HCT116 (cell line): Measurements from ENCODE around the gene TMEM98. TPM values are rescaled to one million over a fixed set of nuclear protein-coding genes. Genes with fewer than 3 reads are reported as not detected.

Experiments
- ATAC-seq: fragments of 200-7000 bp; cut with Tn5 transposase; 2 replicates; pipeline ENCODE4 v1.9.1; 2020; ENCODE audit warnings: mild to moderate bottlenecking, moderate library complexity
- BruUV-seq: library from RNA; stranded (reverse); fragments of 400-500 nt; replicated peaks from 2 replicates; lab custom pipeline; 2021; lab: Mats Ljungman, UMichigan
- CTCF ChIA-PET: fragments of 300-600 bp; sonication (Branson Sonifier 250); formaldehyde crosslinking; loops from one replicate; lab custom pipeline; 2021; ENCODE audit warnings: antibody characterized with exemption; lab: Charles Lee
- POLR2A ChIA-PET: fragments of 300-600, 350-600 bp; sonication (Branson Sonifier 250); formaldehyde crosslinking; loops from one replicate; lab custom pipeline; 2021; ENCODE audit warnings: antibody characterized with exemption; lab: Charles Lee
- RAD21 ChIA-PET, 2 experiments: fragments of 300-600 bp; sonication (Branson Sonifier 250); formaldehyde crosslinking; loops; one replicate each; lab custom pipeline; 2023; ENCODE audit warnings: low total read pairs in 2 of 2; ENCODE audit not compliant: uncharacterized antibody in 2 of 2, unreplicated experiment in 2 of 2, low non-redundant PET in 1 of 2; lab: Charles Lee
- DNase-seq: peaks from one replicate; pipeline ENCODE4 v3.0.0-alpha.2; 2010; ENCODE audit warnings: low read depth, low spot score
- H2AFZ ChIP-seq: fragments of 200-600 bp; shearing (Covaris generic), sonication (generic); 2 replicates; pipeline ENCODE4 v1.6.1; 2017; ENCODE audit warnings: low read depth, mixed run types, mixed read lengths, antibody characterized with exemption, low read length; ENCODE audit not compliant: poor library complexity, severe bottlenecking
- H3K27ac ChIP-seq: 2 replicates; pipeline ENCODE4 v1.5.1; 2012; ENCODE audit warnings: low read depth, low read length
- H3K27me3 ChIP-seq: fragments of 200-600 bp; sonication (generic); 2 replicates; pipeline ENCODE4 v1.6.1; 2016; ENCODE audit warnings: mixed run types, low read length, mixed read lengths; ENCODE audit not compliant: insufficient read depth
- H3K36me3 ChIP-seq, 2 experiments: fragments of 200-500 bp in 1 of 2; fragments of 200-600 bp in 1 of 2; sonication (Bioruptor generic) in 1 of 2; sonication (generic) in 1 of 2; 2 replicates each; pipeline versions ENCODE4 v1.5.1 to v1.6.1; 2014 to 2016; ENCODE audit warnings: low read length in 2 of 2, inconsistent platforms in 1 of 2, mixed read lengths in 1 of 2, mixed run types in 1 of 2; ENCODE audit not compliant: insufficient read depth in 2 of 2, control insufficient read depth in 1 of 2
- H3K4me1 ChIP-seq, 2 experiments: fragments of 200-600 bp in 1 of 2; sonication (generic) in 1 of 2; 2 replicates each; pipeline versions ENCODE4 v1.5.1 to v1.6.1; 2012 to 2017; ENCODE audit warnings: low read length in 2 of 2, inconsistent platforms in 1 of 2, mild to moderate bottlenecking in 1 of 2, mixed read lengths in 1 of 2, mixed run types in 1 of 2, moderate library complexity in 1 of 2; ENCODE audit not compliant: insufficient read depth in 2 of 2, control insufficient read depth in 1 of 2
- H3K4me2 ChIP-seq: fragments of 200-600 bp; sonication (generic); 2 replicates; pipeline ENCODE4 v1.6.1; 2017; ENCODE audit warnings: mixed run types, low read length, mixed read lengths
- H3K4me3 ChIP-seq, 2 experiments: fragments of 200-600 bp in 1 of 2; sonication (generic) in 1 of 2; replicated peaks in 1 of 2; 2 replicates each; pipeline ENCODE4 v1.5.1; 2011 to 2016; ENCODE audit warnings: low read length in 2 of 2, control low read depth in 1 of 2, low read depth in 1 of 2, mild to moderate bottlenecking in 1 of 2, mixed read lengths in 1 of 2, mixed run types in 1 of 2
- H3K79me2 ChIP-seq: fragments of 200-600 bp; sonication (generic); 2 replicates; pipeline ENCODE4 v1.6.1; 2017; ENCODE audit warnings: mild to moderate bottlenecking, mixed run types, low read length, moderate library complexity, mixed read lengths; ENCODE audit not compliant: insufficient read depth
- H3K9ac ChIP-seq: fragments of 200-600 bp; sonication (generic); 2 replicates; pipeline ENCODE4 v1.6.1; 2016; ENCODE audit warnings: low read length, mixed read lengths
- H3K9me2 ChIP-seq: fragments of 200-600 bp; sonication (generic), shearing (Covaris generic); 2 replicates; pipeline ENCODE4 v1.6.1; 2017; ENCODE audit warnings: mixed run types, mild to moderate bottlenecking, moderate library complexity; ENCODE audit not compliant: insufficient read depth
- H3K9me3 ChIP-seq, 2 experiments: fragments of 200-500 bp in 1 of 2; fragments of 200-600 bp in 1 of 2; sonication (Bioruptor generic) in 1 of 2; sonication (generic) in 1 of 2; 2 replicates each; pipeline ENCODE4 v1.6.1; 2014 to 2017; ENCODE audit warnings: low read length in 2 of 2, mixed read lengths in 2 of 2, inconsistent platforms in 1 of 2, low read depth in 1 of 2, mild to moderate bottlenecking in 1 of 2, mixed run types in 1 of 2, moderate library complexity in 1 of 2; ENCODE audit not compliant: control insufficient read depth in 1 of 2, insufficient read depth in 1 of 2
- H4K20me1 ChIP-seq: fragments of 200-600 bp; sonication (generic), shearing (Covaris generic); 2 replicates; pipeline ENCODE4 v1.6.1; 2017; ENCODE audit warnings: mixed run types, mild to moderate bottlenecking, moderate library complexity; ENCODE audit not compliant: insufficient read depth
- CBX3 ChIP-seq: IDR thresholded peaks from 2 replicates; pipeline ENCODE4 v1.6.1; 2012; ENCODE audit warnings: low read depth
- CEBPB ChIP-seq: IDR thresholded peaks from 2 replicates; pipeline ENCODE4 v1.6.1; 2012; ENCODE audit warnings: low read depth
- EGR1 ChIP-seq: IDR thresholded peaks from 2 replicates; pipeline ENCODE4 v1.6.1; 2012; ENCODE audit warnings: low read depth
- ELF1 ChIP-seq: IDR thresholded peaks from 2 replicates; pipeline ENCODE4 v1.6.1; 2012; ENCODE audit warnings: low read depth, borderline replicate concordance
- EZH2phosphoT487 ChIP-seq: fragments of 200-600 bp; IDR thresholded peaks from 2 replicates; pipeline ENCODE4 v1.6.1; 2018; ENCODE audit warnings: antibody characterized with exemption, borderline replicate concordance
- JUND ChIP-seq: IDR thresholded peaks from 2 replicates; pipeline ENCODE4 v1.6.1; 2012
- RAD21 ChIP-seq: IDR thresholded peaks from 2 replicates; pipeline ENCODE4 v1.6.1; 2012; ENCODE audit warnings: low read depth, mild to moderate bottlenecking
- SIN3A ChIP-seq: IDR thresholded peaks from 2 replicates; pipeline ENCODE4 v1.6.1; 2012; ENCODE audit warnings: low read depth
- TCF7L2 ChIP-seq: IDR thresholded peaks from 2 replicates; pipeline ENCODE4 v1.7.0; 2011; ENCODE audit warnings: borderline replicate concordance, inconsistent platforms; ENCODE audit not compliant: insufficient read depth, insufficient read length; ENCODE audit errors: extremely low read depth
- YY1 ChIP-seq: IDR thresholded peaks from 2 replicates; pipeline ENCODE4 v1.6.1; 2011; ENCODE audit warnings: low read length, low read depth, moderate library complexity, mild to moderate bottlenecking; ENCODE audit not compliant: insufficient replicate concordance; ENCODE audit errors: extremely low read depth
- ZFX ChIP-seq: fragments of 450-650 bp; IDR thresholded peaks from 2 replicates; pipeline ENCODE4 v1.6.1; 2017
- ZNF274 ChIP-seq: fragments of 200-500 bp; sonication (Bioruptor generic); IDR thresholded peaks from 2 replicates; pipeline ENCODE4 v1.6.1; 2014; ENCODE audit warnings: mild to moderate bottlenecking, low read depth, low read length, inconsistent platforms
- intact Hi-C: fragments of 100-400 bp; cut with micrococcal nuclease; formaldehyde crosslinking; loops from 2 replicates; pipeline ENCODE4 v1.10.0; 2022
- total RNA-seq: library from RNA; stranded (reverse); gene quantifications from one replicate; pipeline ENCODE4 v1.2.1, GENCODE V29; 2021; ENCODE audit not compliant: unreplicated experiment
- TF ChIP-seq, protein P1 (sequence below): IDR thresholded peaks from 2 replicates; pipeline ENCODE4 v1.6.1; 2012
- TF ChIP-seq, protein P2 (sequence below): IDR thresholded peaks from 2 replicates; pipeline ENCODE4 v1.6.1; 2011; ENCODE audit warnings: mild to moderate bottlenecking, low read length, moderate library complexity; ENCODE audit not compliant: insufficient replicate concordance; ENCODE audit errors: extremely low read depth
- TF ChIP-seq, protein P3 (sequence below): IDR thresholded peaks from 2 replicates; pipeline ENCODE4 v1.6.1; 2012; ENCODE audit warnings: low read depth
- TF ChIP-seq, protein P4 (sequence below): IDR thresholded peaks from 2 replicates; pipeline ENCODE4 v1.6.1; 2012

TMEM98 gene
- total RNA-seq, 1 experiment from 2014 or later: 29.3 TPM

- TF ChIP-seq ZNF274 (no peak), CEBPB (no peak), CBX3 (no peak), ZFX (no peak), TCF7L2 (no peak), ELF1 (no peak), EGR1 (no peak), EZH2phosphoT487 (no peak), RAD21 (no peak), SIN3A (no peak), YY1 (no peak), JUND (no peak)
- TF ChIP-seq, protein P1, sequence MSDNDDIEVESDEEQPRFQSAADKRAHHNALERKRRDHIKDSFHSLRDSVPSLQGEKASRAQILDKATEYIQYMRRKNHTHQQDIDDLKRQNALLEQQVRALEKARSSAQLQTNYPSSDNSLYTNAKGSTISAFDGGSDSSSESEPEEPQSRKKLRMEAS: no peak
- TF ChIP-seq, protein P2, sequence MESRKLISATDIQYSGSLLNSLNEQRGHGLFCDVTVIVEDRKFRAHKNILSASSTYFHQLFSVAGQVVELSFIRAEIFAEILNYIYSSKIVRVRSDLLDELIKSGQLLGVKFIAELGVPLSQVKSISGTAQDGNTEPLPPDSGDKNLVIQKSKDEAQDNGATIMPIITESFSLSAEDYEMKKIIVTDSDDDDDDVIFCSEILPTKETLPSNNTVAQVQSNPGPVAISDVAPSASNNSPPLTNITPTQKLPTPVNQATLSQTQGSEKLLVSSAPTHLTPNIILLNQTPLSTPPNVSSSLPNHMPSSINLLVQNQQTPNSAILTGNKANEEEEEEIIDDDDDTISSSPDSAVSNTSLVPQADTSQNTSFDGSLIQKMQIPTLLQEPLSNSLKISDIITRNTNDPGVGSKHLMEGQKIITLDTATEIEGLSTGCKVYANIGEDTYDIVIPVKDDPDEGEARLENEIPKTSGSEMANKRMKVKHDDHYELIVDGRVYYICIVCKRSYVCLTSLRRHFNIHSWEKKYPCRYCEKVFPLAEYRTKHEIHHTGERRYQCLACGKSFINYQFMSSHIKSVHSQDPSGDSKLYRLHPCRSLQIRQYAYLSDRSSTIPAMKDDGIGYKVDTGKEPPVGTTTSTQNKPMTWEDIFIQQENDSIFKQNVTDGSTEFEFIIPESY: no peak
- TF ChIP-seq, protein P3, sequence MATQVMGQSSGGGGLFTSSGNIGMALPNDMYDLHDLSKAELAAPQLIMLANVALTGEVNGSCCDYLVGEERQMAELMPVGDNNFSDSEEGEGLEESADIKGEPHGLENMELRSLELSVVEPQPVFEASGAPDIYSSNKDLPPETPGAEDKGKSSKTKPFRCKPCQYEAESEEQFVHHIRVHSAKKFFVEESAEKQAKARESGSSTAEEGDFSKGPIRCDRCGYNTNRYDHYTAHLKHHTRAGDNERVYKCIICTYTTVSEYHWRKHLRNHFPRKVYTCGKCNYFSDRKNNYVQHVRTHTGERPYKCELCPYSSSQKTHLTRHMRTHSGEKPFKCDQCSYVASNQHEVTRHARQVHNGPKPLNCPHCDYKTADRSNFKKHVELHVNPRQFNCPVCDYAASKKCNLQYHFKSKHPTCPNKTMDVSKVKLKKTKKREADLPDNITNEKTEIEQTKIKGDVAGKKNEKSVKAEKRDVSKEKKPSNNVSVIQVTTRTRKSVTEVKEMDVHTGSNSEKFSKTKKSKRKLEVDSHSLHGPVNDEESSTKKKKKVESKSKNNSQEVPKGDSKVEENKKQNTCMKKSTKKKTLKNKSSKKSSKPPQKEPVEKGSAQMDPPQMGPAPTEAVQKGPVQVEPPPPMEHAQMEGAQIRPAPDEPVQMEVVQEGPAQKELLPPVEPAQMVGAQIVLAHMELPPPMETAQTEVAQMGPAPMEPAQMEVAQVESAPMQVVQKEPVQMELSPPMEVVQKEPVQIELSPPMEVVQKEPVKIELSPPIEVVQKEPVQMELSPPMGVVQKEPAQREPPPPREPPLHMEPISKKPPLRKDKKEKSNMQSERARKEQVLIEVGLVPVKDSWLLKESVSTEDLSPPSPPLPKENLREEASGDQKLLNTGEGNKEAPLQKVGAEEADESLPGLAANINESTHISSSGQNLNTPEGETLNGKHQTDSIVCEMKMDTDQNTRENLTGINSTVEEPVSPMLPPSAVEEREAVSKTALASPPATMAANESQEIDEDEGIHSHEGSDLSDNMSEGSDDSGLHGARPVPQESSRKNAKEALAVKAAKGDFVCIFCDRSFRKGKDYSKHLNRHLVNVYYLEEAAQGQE: no peak
- TF ChIP-seq, protein P4, sequence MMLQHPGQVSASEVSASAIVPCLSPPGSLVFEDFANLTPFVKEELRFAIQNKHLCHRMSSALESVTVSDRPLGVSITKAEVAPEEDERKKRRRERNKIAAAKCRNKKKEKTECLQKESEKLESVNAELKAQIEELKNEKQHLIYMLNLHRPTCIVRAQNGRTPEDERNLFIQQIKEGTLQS: no peak
- no TSS peak for BruUV-seq
- RAD21 ChIA-PET: no interaction called here
Measured at GRCh38 chr17:32904891-32905290, 23.1 kb upstream of the TMEM98 start.

More at GRCh38 chr17:32904891-32905290, 23.1 kb upstream of the TMEM98 start:
- Histone ChIP-seq H3K36me3 (no peaks in the 10 kb centered on the region), H3K9me2 (no peaks in the 10 kb centered on the region), H3K9ac (no peak overlapping the region), H3K4me3 (no peak overlapping the region), H3K27ac (no peak overlapping the region), H2AFZ (no peak overlapping the region), H3K79me2 (no peaks in the 10 kb centered on the region), H3K4me1 (peaks cover 0 to 3% of the 10 kb centered on the region in 2 experiments; a peak in 2 of 4 replicates), H4K20me1 (no peaks in the 10 kb centered on the region), H3K4me2 (no peak overlapping the region), H3K27me3 (no peaks in the 10 kb centered on the region), H3K9me3 (no peaks in the 10 kb centered on the region)
- DNase-seq (no peak), ATAC-seq (no peak)
- ChIA-PET CTCF (interaction anchor here (0.9 kb wide), 1 partner anchor 28 kb away, joined by 4 read pairs; the partner anchor contains the start of gene MYO1D), POLR2A (no interaction called here)
- intact Hi-C loops: no loop called here
